Fibroblast of mammary gland (primary cell): ENCODE results near the gene PRG3.
"Not testable (repeated sequence)": the region's sequence is repeated elsewhere in the genome, so short reads cannot be mapped to it uniquely, and the experiment has no call there.

Experiments
- DNase-seq: peaks from one replicate; pipeline ENCODE4 v3.0.0-alpha.2; 2010; ENCODE audit warnings: low read depth
- H3K4me3 ChIP-seq: 2 replicates; pipeline ENCODE4 v1.5.1; 2011; ENCODE audit warnings: low read depth, mild to moderate bottlenecking, low read length, moderate library complexity; ENCODE audit not compliant: control insufficient read depth
- CTCF ChIP-seq: conservative IDR thresholded peaks from 2 replicates; pipeline ENCODE4 v1.5.1; 2011; ENCODE audit warnings: low read depth, low read length, inconsistent platforms; ENCODE audit not compliant: control insufficient read depth, insufficient read depth

Gene PRG3

DNA sequence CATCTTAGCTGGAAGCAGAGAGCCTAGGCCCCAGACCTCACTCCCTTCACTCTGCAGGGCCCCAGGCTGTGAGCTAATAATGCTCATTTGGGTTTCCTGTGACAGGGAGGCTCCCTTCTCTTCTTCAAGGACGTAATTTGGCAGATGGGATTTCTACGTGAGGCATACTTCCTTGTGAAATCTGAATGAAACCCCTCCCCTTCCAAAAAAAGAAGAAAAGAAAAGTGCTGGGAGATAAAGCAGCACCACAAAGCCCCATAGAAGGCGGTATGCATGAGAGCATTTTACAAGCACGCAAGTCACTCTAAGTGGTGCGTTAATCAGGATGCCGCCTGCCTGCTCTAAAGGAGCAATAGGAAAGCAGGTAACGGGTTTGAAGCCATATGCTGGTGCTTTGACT, 37.1 kb downstream of the PRG3 start:
- TF ChIP-seq CTCF = no peak

DNA sequence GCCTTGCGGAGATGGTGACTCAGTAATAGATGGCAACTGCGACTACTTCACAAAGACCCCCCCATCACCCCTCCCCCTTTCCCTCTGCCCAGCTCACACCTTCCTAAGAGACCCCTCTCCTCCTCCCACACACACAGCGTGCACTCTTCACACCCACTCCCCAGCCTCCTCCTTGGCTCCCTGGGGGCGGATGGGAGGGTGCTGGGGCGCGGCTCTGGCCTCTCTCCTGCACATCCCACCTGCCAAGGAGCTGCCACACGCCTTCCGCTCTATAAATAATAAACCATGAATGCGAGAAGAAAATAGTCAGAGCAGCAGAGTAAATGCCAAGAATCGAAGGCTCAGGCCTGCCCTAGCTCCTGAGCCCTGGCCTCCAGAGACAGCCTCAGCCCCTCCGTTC, 38.2 kb downstream of the PRG3 start:
- TF ChIP-seq CTCF = no peak
- no peak overlapping the region for H3K4me3 ChIP-seq
- DNase-seq = no peak

More for the DNA sequence above, 37.1 kb downstream of the PRG3 start:
- no peak for DNase-seq
- no peak overlapping the region for H3K4me3 ChIP-seq

DNA sequence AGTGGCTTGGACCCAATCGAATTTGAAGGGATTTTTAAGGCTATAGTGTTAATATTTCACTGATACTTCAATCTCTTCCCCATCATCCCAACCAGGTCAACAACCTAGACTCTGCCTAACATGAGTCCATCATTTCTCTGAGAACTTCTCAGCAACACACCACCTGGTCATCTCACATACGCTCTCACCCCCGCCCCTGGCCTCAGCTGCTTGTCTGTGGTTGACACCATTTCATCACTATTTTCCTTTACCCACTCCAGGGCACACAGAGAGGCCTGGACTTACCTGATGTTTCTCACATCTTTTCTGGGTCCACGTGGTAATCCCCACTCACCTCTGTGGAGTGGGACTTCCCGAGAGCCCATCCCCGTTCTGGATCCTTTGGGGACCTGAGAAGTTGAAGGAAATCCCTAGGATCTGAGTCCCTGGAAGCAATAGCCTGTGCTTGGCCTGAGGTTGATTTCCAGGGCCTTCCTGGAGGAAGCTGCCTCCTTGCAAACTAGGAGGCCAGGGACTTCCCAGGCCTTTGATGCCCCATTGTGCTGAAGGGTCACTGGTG, 39.6 kb downstream of the PRG3 start:
- DNase-seq = no peak
- TF ChIP-seq CTCF = no peak
- no peak overlapping the region for H3K4me3 ChIP-seq

DNA sequence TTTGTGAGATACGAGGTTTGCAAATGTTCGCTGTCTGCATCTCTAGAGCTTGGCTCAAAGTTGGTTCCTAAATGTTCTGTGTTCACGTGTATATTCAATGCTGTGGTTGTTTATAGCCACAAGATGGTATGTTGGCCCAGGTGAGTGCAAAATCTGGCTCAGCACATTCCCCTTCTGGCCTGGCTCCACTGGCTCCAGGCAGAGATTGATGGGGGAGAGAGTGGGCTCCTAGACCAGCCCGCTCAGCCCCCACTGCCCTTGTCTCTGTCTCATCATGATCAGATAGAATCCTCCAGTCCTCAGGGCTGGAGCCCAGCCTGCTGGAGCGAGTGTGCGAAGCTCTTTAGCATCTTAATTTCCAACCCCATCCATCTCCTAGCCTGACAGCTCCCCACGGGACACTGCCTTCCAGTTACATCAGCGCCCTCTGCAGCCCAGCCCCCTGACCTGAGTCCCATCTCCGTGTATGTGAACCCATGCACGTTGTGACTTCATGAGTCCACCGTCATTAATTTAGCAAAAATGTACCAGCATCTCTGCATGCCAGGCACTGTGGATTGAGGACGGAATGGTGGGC, 40.8 kb downstream of the PRG3 start:
- peak; percentile 5 for TF ChIP-seq CTCF
- no peak overlapping the region for H3K4me3 ChIP-seq
- DNase-seq = peak; percentile 42

DNA sequence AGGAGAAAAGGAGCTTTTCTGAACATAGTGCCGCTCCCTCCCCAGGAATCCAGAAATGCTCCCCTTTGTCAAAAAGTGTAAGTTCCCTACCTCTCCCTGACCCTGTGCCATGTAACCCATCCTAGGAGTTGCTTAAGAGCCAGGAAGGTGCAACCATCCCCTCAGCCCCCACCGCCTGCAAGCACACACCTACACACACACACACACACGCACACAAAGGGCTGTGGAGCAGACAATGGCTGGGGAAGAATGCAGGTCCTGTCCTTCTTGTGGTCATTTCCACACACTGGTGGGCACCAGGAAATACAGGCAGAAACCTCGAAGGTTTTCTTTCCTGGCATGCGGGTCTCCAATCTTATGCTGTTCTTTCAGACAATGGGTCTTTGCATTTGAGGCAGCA, 41.6 kb downstream of the PRG3 start:
- no peak for DNase-seq
- H3K4me3 ChIP-seq = no peak overlapping the region
- TF ChIP-seq CTCF = no peak

DNA sequence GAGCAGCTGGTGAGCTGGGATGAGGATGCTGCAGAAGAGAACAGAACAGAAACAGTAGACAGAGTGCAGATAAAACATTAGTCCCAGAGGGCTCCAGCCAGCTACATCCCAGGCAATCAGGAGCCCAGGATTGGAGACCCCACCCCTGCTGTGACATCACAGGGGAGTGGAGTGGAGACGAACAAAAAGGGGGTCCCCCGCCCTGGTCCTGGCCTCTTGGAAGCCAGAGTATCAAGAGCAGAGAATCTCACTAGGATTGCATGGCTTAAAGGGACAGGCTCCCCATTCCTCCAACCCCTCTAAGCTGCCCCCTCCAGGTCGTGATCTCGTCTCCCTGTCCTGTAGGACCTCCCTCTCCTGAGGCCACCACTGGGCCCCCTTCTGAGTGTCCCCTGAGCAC, 42.8 kb downstream of the PRG3 start, which contains the start of gene P2RX3:
TSS of gene P2RX3 (plus strand) at position 211 of the 400 bp plus-strand sequence. CDS start 199 bp downstream, outside the sequence.
- no peak for DNase-seq
- no peak within 1 kb of the TSS for H3K4me3 ChIP-seq
- TF ChIP-seq CTCF = no peak

GRCh38 chr11:57336856-57337255, 44.1 kb downstream of the PRG3 start:
- not testable (repeated sequence) for H3K4me3 ChIP-seq, DNase-seq
